K562 (cell line): ENCODE measurements around the gene SCYL1. TPM values are rescaled to one million over a fixed set of nuclear protein-coding genes. Genes with fewer than 3 reads are reported as not detected.

Experiments
- ADNP ChIP-seq: fragments of 200-800 bp; sonication (Bioruptor generic); IDR thresholded peaks from 2 replicates; pipeline ENCODE4 v1.6.1; 2016; ENCODE audit warnings: missing genetic modification characterization, missing compliant biosample characterization
- BACH1 ChIP-seq: fragments of 200-800 bp; sonication (Bioruptor generic); IDR thresholded peaks from 2 replicates; pipeline ENCODE4 v1.6.1; 2016; ENCODE audit warnings: missing genetic modification characterization, missing compliant biosample characterization
- BRD4 ChIP-seq: fragments of 200-600 bp; sonication (generic); IDR thresholded peaks from 2 replicates; pipeline ENCODE4 v1.6.1; 2017; ENCODE audit warnings: inconsistent platforms
- DACH1 ChIP-seq: fragments of 450-650 bp; IDR thresholded peaks from 2 replicates; pipeline ENCODE4 v1.6.1; 2018; ENCODE audit not compliant: partially characterized antibody
- HMGN3 ChIP-seq: IDR thresholded peaks from 2 replicates; pipeline ENCODE4 v1.6.1; 2011; ENCODE audit warnings: borderline replicate concordance, low read depth, mild to moderate bottlenecking, mixed read lengths, low read length; ENCODE audit not compliant: insufficient read length; ENCODE audit errors: extremely low read depth
- MYNN ChIP-seq, 2 experiments: sonication (generic); formaldehyde crosslinking in 1 of 2; IDR thresholded peaks; 2 replicates each; pipeline versions ENCODE4 v1.5.0 to v1.6.1; 2016 to 2020; ENCODE audit warnings: antibody characterized with exemption in 1 of 2, missing genetic modification reagents in 1 of 2
- NR2C1 ChIP-seq, 2 experiments: fragments of 450-650 bp; IDR thresholded peaks; 2 replicates each; pipeline ENCODE4 v1.6.1; 2017; ENCODE audit warnings: mild to moderate bottlenecking in 2 of 2, antibody characterized with exemption in 1 of 2, inconsistent platforms in 1 of 2, missing compliant biosample characterization in 1 of 2, missing genetic modification characterization in 1 of 2
- PHF21A ChIP-seq: fragments of 450-650 bp; IDR thresholded peaks from 2 replicates; pipeline ENCODE4 v1.6.1; 2017; ENCODE audit warnings: low read depth, borderline replicate concordance
- RBM22 ChIP-seq: fragments of 200-400 bp; formaldehyde crosslinking; IDR thresholded peaks from 2 replicates; pipeline ENCODE4 v1.6.1; 2018; ENCODE audit warnings: low read length, low read depth; ENCODE audit not compliant: poor library complexity, severe bottlenecking
- XRCC4 ChIP-seq: IDR thresholded peaks from one replicate; pipeline ENCODE4 v1.6.1; 2011; ENCODE audit not compliant: insufficient read depth, insufficient read length; ENCODE audit errors: extremely low read depth
- ZFPM2 ChIP-seq: fragments of 250-450 bp; sonication (Bioruptor Pico); IDR thresholded peaks from 2 replicates; pipeline ENCODE4 v1.5.1; 2022; ENCODE audit warnings: mild to moderate bottlenecking
- ZNF586 ChIP-seq: fragments of 450-650 bp; formaldehyde crosslinking; conservative IDR thresholded peaks from 2 replicates; pipeline ENCODE4 v1.4.0; 2020; ENCODE audit warnings: mild to moderate bottlenecking, moderate library complexity
- polyA plus RNA-seq, 8 experiments: library from polyadenylated mRNA; depleted of rRNA in 4 of 8; stranded (reverse) in 5 of 8; unstranded in 3 of 8; fragments of >200 nt; fragmentation: Nextera tagmentation in 2 of 8; fragmentation: Illumina TruSeq in 1 of 8; extraction: Ambion mirVana in 2 of 8; extraction: Trizol in 1 of 8; gene quantifications; 2 replicates each; pipeline versions ENCODE4 v1.2.1 to v1.2.3, GENCODE V29; 2011 to 2014; ENCODE audit warnings: inconsistent platforms in 1 of 8, missing spikeins in 1 of 8
- total RNA-seq, 7 experiments: library from RNA; depleted of rRNA in 6 of 7; stranded (reverse); fragments of >200 nt in 6 of 7; fragmentation: Illumina TruSeq in 2 of 7; extraction: Trizol in 2 of 7; gene quantifications; 2 replicates each; pipeline versions ENCODE4 v1.2.1 to v1.2.3, GENCODE V29; 2011 to 2021; ENCODE audit warnings: low replicate concordance in 1 of 7
- TF ChIP-seq, protein P1 (sequence below): sonication (generic); formaldehyde crosslinking; IDR thresholded peaks from 2 replicates; pipeline ENCODE4 v1.8.0; 2022; ENCODE audit warnings: mild to moderate bottlenecking, missing genetic modification reagents, borderline replicate concordance
- TF ChIP-seq, protein P2 (sequence below), 3 experiments: fragments of 200-800 bp in 1 of 3; fragments of 250-450 bp in 1 of 3; fragments of 450-650 bp in 1 of 3; sonication (Bioruptor Pico) in 1 of 3; sonication (Bioruptor generic) in 1 of 3; formaldehyde crosslinking in 1 of 3; IDR thresholded peaks; 2 replicates each; pipeline versions ENCODE4 v1.6.1 to v1.8.0; 2016 to 2022; ENCODE audit warnings: mild to moderate bottlenecking in 2 of 3, missing genetic modification characterization in 2 of 3, missing compliant biosample characterization in 1 of 3, moderate library complexity in 1 of 3
- TF ChIP-seq, protein P3 (sequence below): fragments of 250-450 bp; sonication (Bioruptor Pico); IDR thresholded peaks from 2 replicates; pipeline ENCODE4 v1.9.0; 2021; ENCODE audit warnings: mild to moderate bottlenecking, inconsistent platforms
- TF ChIP-seq, protein P4 (sequence below): fragments of 450-650 bp; formaldehyde crosslinking; conservative IDR thresholded peaks from 2 replicates; pipeline ENCODE4 v1.4.0; 2022; ENCODE audit warnings: mild to moderate bottlenecking, missing genetic modification characterization

The SCYL1 gene
- total and polyA plus RNA-seq, 9 of the 15 experiments (the other 6 are each of a cell fraction or from before 2014, with no cell fraction given): 1.9 to 145 (median 57.6) TPM

DNA sequence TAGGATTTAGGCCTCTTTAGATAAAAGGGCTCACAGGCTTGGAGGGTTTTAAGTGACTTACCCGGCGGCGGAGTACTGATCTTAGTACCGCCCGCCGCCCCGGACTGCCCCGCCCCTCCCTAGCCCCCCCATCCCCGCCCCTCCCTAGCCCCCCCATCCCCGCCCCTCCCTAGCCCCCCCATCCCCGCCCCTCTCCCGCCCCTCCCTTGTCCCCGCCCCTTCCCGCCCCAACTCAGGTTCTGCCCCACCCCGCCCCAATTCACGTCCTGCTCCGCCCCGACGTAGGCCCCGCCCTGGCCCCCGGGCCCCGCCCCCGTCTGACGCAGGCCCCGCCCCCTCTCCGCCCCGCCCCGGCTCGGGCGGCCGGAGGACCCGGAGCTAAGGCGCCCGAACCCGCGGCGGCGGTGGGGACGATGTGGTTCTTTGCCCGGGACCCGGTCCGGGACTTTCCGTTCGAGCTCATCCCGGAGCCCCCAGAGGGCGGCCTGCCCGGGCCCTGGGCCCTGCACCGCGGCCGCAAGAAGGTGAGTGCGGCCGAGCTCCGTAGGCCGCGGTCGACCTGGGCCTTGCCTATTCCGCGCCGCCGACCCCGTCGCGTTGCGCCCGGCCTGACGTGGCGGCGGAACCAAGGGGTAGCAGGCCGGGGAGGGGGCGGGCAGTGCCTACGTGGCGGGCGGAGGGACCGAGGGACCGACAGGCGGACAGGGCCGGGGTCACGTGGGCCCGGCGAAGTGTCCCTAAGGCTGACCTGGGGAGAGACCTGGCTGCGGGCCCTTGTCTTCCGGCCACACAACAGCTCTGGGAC lies at the start of gene SCYL1 (continued):
- TF ChIP-seq PHF21A (no peak), BRD4 (no peak), ZNF586 (CRISPR knock-in tag) (no peak), HMGN3 (no peak), RBM22 (no peak), BACH1 (no peak), ADNP (tag) (no peak), DACH1 (no peak), MYNN (IDR thresholded peaks at IDR 0.05) (no peak), MYNN (CRISPR knock-in tag; IDR thresholded peaks at IDR 0.05) (no peak), NR2C1 (IDR thresholded peaks at IDR 0.05) (no peak), NR2C1 (tag; IDR thresholded peaks at IDR 0.05) (no peak), XRCC4 (no peak), ZFPM2 (CRISPR knock-in tag) (no peak)
- TF ChIP-seq, protein P1, sequence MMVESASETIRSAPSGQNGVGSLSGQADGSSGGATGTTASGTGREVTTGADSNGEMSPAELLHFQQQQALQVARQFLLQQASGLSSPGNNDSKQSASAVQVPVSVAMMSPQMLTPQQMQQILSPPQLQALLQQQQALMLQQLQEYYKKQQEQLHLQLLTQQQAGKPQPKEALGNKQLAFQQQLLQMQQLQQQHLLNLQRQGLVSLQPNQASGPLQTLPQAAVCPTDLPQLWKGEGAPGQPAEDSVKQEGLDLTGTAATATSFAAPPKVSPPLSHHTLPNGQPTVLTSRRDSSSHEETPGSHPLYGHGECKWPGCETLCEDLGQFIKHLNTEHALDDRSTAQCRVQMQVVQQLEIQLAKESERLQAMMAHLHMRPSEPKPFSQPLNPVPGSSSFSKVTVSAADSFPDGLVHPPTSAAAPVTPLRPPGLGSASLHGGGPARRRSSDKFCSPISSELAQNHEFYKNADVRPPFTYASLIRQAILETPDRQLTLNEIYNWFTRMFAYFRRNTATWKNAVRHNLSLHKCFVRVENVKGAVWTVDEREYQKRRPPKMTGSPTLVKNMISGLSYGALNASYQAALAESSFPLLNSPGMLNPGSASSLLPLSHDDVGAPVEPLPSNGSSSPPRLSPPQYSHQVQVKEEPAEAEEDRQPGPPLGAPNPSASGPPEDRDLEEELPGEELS: no peak
- TF ChIP-seq, protein P2, sequence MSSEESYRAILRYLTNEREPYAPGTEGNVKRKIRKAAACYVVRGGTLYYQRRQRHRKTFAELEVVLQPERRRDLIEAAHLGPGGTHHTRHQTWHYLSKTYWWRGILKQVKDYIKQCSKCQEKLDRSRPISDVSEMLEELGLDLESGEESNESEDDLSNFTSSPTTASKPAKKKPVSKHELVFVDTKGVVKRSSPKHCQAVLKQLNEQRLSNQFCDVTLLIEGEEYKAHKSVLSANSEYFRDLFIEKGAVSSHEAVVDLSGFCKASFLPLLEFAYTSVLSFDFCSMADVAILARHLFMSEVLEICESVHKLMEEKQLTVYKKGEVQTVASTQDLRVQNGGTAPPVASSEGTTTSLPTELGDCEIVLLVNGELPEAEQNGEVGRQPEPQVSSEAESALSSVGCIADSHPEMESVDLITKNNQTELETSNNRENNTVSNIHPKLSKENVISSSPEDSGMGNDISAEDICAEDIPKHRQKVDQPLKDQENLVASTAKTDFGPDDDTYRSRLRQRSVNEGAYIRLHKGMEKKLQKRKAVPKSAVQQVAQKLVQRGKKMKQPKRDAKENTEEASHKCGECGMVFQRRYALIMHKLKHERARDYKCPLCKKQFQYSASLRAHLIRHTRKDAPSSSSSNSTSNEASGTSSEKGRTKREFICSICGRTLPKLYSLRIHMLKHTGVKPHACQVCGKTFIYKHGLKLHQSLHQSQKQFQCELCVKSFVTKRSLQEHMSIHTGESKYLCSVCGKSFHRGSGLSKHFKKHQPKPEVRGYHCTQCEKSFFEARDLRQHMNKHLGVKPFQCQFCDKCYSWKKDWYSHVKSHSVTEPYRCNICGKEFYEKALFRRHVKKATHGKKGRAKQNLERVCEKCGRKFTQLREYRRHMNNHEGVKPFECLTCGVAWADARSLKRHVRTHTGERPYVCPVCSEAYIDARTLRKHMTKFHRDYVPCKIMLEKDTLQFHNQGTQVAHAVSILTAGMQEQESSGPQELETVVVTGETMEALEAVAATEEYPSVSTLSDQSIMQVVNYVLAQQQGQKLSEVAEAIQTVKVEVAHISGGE (CRISPR knock-in tag; IDR thresholded peaks at IDR 0.05): peak in 1 of 3 experiments; percentile 59; a peak in 2 of 6 replicates
- TF ChIP-seq, protein P3, sequence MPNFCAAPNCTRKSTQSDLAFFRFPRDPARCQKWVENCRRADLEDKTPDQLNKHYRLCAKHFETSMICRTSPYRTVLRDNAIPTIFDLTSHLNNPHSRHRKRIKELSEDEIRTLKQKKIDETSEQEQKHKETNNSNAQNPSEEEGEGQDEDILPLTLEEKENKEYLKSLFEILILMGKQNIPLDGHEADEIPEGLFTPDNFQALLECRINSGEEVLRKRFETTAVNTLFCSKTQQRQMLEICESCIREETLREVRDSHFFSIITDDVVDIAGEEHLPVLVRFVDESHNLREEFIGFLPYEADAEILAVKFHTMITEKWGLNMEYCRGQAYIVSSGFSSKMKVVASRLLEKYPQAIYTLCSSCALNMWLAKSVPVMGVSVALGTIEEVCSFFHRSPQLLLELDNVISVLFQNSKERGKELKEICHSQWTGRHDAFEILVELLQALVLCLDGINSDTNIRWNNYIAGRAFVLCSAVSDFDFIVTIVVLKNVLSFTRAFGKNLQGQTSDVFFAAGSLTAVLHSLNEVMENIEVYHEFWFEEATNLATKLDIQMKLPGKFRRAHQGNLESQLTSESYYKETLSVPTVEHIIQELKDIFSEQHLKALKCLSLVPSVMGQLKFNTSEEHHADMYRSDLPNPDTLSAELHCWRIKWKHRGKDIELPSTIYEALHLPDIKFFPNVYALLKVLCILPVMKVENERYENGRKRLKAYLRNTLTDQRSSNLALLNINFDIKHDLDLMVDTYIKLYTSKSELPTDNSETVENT (CRISPR knock-in tag): peak; percentile 32; the same call in 1 of the 2 replicates
- TF ChIP-seq, protein P4, sequence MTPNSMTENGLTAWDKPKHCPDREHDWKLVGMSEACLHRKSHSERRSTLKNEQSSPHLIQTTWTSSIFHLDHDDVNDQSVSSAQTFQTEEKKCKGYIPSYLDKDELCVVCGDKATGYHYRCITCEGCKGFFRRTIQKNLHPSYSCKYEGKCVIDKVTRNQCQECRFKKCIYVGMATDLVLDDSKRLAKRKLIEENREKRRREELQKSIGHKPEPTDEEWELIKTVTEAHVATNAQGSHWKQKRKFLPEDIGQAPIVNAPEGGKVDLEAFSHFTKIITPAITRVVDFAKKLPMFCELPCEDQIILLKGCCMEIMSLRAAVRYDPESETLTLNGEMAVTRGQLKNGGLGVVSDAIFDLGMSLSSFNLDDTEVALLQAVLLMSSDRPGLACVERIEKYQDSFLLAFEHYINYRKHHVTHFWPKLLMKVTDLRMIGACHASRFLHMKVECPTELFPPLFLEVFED (CRISPR knock-in tag): no peak
